Skin epidermis (tissue), 12 donors: Measurements from ENCODE around the gene GRIK4.

Source experiments
- H3K27ac ChIP-seq, 21 experiments: fragments of 200-600 bp; sonication (generic) in 11 of 21; one replicate each; pipeline ENCODE4 v1.5.0; 2020; ENCODE audit warnings: mild to moderate bottlenecking in 3 of 21, inconsistent platforms in 2 of 21, moderate library complexity in 2 of 21
- H3K4me3 ChIP-seq, 7 experiments: fragments of 200-600 bp; sonication (generic) in 2 of 7; one replicate each; pipeline ENCODE4 v1.5.0; 2020; ENCODE audit warnings: inconsistent platforms in 2 of 7, mild to moderate bottlenecking in 2 of 7, moderate library complexity in 1 of 7

GRIK4 gene

GRCh38 chr11:120688163-120688562, 176.6 kb downstream of the GRIK4 start:
- Histone ChIP-seq H3K27ac (no peak overlapping the region), H3K4me3 (no peak overlapping the region)

GRCh38 chr11:120689596-120690275, 178.2 kb downstream of the GRIK4 start:
- no peak overlapping the region for H3K4me3 ChIP-seq
- H3K27ac ChIP-seq = no peak overlapping the region

- no peak overlapping the region for H3K27ac ChIP-seq
- no peak overlapping the region for H3K4me3 ChIP-seq
These were observed 178.9 kb downstream of the GRIK4 start for GRCh38 chr11:120690406-120690805.

- no peak overlapping the region for H3K4me3 ChIP-seq
- H3K27ac ChIP-seq = no peak overlapping the region
These were observed 183.2 kb downstream of the GRIK4 start for GRCh38 chr11:120694726-120695125.

GRCh38 chr11:120695426-120695825, 183.9 kb downstream of the GRIK4 start:
- Histone ChIP-seq H3K4me3 (no peak overlapping the region), H3K27ac (no peak overlapping the region)

- H3K4me3 ChIP-seq = no peak overlapping the region
- no peak overlapping the region for H3K27ac ChIP-seq
These were observed 184.4 kb downstream of the GRIK4 start for GRCh38 chr11:120695939-120696338.

- H3K4me3 ChIP-seq = no peak overlapping the region
- no peak overlapping the region for H3K27ac ChIP-seq
These were observed 185.2 kb downstream of the GRIK4 start for GRCh38 chr11:120696597-120697218.

- H3K4me3 ChIP-seq = no peak overlapping the region
- H3K27ac ChIP-seq = no peak overlapping the region
These were observed 187.4 kb downstream of the GRIK4 start for GRCh38 chr11:120698918-120699317.

GRCh38 chr11:120702656-120703055, 191.1 kb downstream of the GRIK4 start:
- Histone ChIP-seq H3K4me3 (no peak overlapping the region), H3K27ac (no peak overlapping the region)

- no peak overlapping the region for H3K4me3 ChIP-seq
- H3K27ac ChIP-seq = no peak overlapping the region
These were observed 192.0 kb downstream of the GRIK4 start for GRCh38 chr11:120703358-120704152.

- Histone ChIP-seq H3K4me3 (no peak overlapping the region), H3K27ac (no peak overlapping the region)
These were observed 192.8 kb downstream of the GRIK4 start for GRCh38 chr11:120704256-120704750.

GRCh38 chr11:120706257-120706656, 194.7 kb downstream of the GRIK4 start:
- Histone ChIP-seq H3K4me3 (no peak overlapping the region), H3K27ac (no peak overlapping the region)

GRCh38 chr11:120707098-120707497, 195.6 kb downstream of the GRIK4 start:
- Histone ChIP-seq H3K4me3 (no peak overlapping the region), H3K27ac (no peak overlapping the region)

- Histone ChIP-seq H3K4me3 (no peak overlapping the region), H3K27ac (no peak overlapping the region)
These were observed 196.1 kb downstream of the GRIK4 start for GRCh38 chr11:120707663-120708062.

- no peak overlapping the region for H3K27ac ChIP-seq
These were observed 197.1 kb downstream of the GRIK4 start for GRCh38 chr11:120708511-120709183.

GRCh38 chr11:120709808-120710207, 198.3 kb downstream of the GRIK4 start:
- Histone ChIP-seq H3K27ac (peak overlapping the region in 2 of 21 experiments; percentile 8 to 47), H3K4me3 (no peak overlapping the region)

More at GRCh38 chr11:120708511-120709183, 197.1 kb downstream of the GRIK4 start:
- H3K4me3 ChIP-seq = no peak overlapping the region

- peak overlapping the region in 6 of 21 experiments; percentile 19 to 66 (median 40) for H3K27ac ChIP-seq
These were observed 199.0 kb downstream of the GRIK4 start for GRCh38 chr11:120710354-120711131.

GRCh38 chr11:120712014-120712413, 200.5 kb downstream of the GRIK4 start:
- Histone ChIP-seq H3K27ac (no peak overlapping the region), H3K4me3 (no peak overlapping the region)

More at GRCh38 chr11:120710354-120711131, 199.0 kb downstream of the GRIK4 start:
- H3K4me3 ChIP-seq = no peak overlapping the region

- no peak overlapping the region for H3K4me3 ChIP-seq
These were observed 201.3 kb downstream of the GRIK4 start for GRCh38 chr11:120712881-120713280.

More at GRCh38 chr11:120712881-120713280, 201.3 kb downstream of the GRIK4 start:
- no peak overlapping the region for H3K27ac ChIP-seq
